NCI-H1048 (cell line): ENCODE data around the gene COL4A1.
"Not testable (repeated sequence)": the region's sequence is repeated elsewhere in the genome, so short reads cannot be mapped to it uniquely, and the experiment has no call there.

Source experiments
- DNase-seq: peaks from one replicate; lab custom pipeline; 2025; lab: John Stamatoyannopoulos, UW

COL4A1 gene

GRCh38 chr13:110131424-110131823 lies 175.5 kb downstream of the COL4A1 start:
- DNase-seq = no peak

GRCh38 chr13:110130431-110130830 lies 176.5 kb downstream of the COL4A1 start:
- DNase-seq = no peak

- DNase-seq = no peak
Measured at GRCh38 chr13:110129539-110130186, 177.3 kb downstream of the COL4A1 start.

- DNase-seq = no peak
Measured at GRCh38 chr13:110129076-110129475, 177.9 kb downstream of the COL4A1 start.

GRCh38 chr13:110128546-110128945 lies 178.4 kb downstream of the COL4A1 start:
- no peak for DNase-seq

- DNase-seq = no peak
Measured at GRCh38 chr13:110127986-110128511, 178.9 kb downstream of the COL4A1 start.

- DNase-seq = no peak
Measured at GRCh38 chr13:110126391-110126961, 180.5 kb downstream of the COL4A1 start.

GRCh38 chr13:110125613-110126272 lies 181.2 kb downstream of the COL4A1 start:
- no peak for DNase-seq

- no peak for DNase-seq
Measured at GRCh38 chr13:110125157-110125556, 181.8 kb downstream of the COL4A1 start.

GRCh38 chr13:110124201-110124940 lies 182.6 kb downstream of the COL4A1 start:
- no peak for DNase-seq

- no peak for DNase-seq
Measured at GRCh38 chr13:110123041-110123809, 183.7 kb downstream of the COL4A1 start.

GRCh38 chr13:110121422-110122083 lies 185.4 kb downstream of the COL4A1 start:
- DNase-seq = no peak

- DNase-seq = no peak
Measured at GRCh38 chr13:110119935-110120905, 186.7 kb downstream of the COL4A1 start.

GRCh38 chr13:110118106-110118505 lies 188.9 kb downstream of the COL4A1 start:
- no peak for DNase-seq

- no peak for DNase-seq
Measured at GRCh38 chr13:110116072-110116487, 190.9 kb downstream of the COL4A1 start.

GRCh38 chr13:110115591-110115990 lies 191.4 kb downstream of the COL4A1 start:
- DNase-seq = no peak

- DNase-seq = no peak
Measured at GRCh38 chr13:110114316-110114715, 192.6 kb downstream of the COL4A1 start.

GRCh38 chr13:110113284-110113764 lies 193.6 kb downstream of the COL4A1 start:
- DNase-seq = no peak

GRCh38 chr13:110112379-110112778 lies 194.6 kb downstream of the COL4A1 start:
- not testable (repeated sequence) for DNase-seq

- no peak for DNase-seq
Measured at GRCh38 chr13:110110783-110111182, 196.2 kb downstream of the COL4A1 start.
